NCI-H1048 (cell line): ENCODE measurements around the gene NKAIN2.

ENCODE experiments used
- DNase-seq: peaks from one replicate; lab custom pipeline; 2025; lab: John Stamatoyannopoulos, UW

Gene NKAIN2

DNA sequence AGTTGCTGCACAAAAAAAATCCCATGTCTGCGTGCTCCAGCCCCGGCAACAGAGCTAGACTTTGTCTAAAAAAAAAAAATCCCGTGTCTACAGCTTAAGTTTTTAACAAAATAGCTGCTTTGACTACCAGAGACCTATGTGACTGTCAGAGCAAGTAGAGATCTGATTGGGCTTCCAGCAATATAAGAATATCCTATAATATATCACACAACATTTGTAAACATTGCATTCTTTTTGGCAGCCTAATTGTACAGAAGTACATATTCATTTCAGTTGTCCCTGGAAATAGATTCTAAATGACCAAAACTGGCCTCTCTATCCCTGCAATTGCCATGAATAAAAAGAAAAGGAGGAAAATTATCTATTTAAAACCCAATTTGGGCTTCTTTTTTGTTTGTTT lies 1019.1 kb downstream of the NKAIN2 start:
- no peak for DNase-seq

DNA sequence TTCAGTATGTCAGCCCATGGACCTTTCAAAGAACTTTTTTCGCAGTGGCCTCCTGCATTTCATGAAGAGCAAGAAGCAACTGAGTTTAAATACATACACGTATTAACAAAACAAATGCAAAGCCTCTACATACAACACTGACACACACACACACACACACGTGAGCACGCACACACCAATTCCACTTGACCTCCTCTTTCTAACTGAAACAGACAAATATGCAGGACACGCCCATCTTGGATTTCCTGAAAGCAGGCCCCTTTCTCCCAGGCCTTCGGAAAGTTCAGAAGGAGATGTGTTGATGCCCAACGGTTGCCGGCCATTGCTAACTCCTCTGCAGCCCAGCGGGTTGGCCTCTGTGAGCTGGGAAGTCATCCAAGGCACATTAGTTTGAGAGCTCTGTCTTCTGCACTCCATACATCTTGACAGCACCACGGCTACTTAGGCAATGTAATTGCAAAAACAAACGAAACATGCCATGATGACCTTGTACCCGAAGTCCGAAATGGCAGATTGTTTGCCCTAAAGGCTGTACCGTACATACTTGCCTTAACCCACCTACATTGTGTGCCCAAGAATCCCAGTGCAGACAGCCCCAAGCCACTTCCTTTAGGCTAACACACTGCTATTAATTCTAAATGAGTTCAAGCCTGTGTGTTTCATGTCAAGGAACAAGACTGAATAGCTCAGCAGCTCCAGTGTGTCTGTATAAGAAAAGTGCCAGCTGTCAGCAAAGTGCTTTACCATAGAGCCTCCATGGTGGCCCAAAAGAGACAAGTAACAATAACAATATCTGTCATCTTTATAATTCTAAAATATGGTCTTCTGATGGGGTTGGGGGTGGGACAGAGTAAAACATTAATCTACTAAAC lies 1019.8 kb downstream of the NKAIN2 start:
- no peak for DNase-seq

DNA sequence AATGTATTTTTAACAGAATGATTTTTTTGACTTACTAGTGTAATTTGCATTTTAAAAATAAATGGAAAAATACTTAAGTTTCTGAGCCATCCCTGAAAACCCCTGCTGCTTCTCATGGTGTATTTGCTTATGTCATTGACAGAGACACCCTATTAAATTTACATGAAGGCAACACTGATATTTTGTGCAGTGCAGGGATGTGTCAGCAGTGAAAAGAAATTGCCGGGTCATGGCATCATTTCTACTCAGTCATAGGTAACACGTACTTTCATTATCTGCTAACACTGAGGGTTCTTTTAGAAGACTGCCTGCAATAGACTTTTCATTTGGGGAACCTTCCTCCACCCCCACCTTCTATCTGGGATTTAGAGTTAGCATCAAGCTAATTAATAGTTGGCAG lies 1021.9 kb downstream of the NKAIN2 start:
- no peak for DNase-seq

DNA sequence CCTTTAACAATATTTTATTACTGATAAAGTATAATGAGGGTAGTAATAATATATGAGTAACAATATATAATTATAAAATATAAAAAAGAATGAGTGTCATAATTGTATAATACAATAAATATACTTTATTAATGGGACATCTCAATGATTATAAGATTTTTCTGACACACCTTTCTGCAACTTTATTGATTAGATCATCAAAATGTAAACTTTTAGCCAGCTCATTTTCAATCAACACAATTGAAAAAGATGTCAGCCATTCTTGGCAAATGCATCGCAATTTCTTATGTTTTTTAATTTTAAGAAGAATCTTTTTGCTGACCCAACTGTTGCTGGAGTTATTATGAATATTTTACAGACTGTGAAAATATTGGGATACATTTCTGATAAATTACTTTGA lies 1026.2 kb downstream of the NKAIN2 start:
- no peak for DNase-seq

DNA sequence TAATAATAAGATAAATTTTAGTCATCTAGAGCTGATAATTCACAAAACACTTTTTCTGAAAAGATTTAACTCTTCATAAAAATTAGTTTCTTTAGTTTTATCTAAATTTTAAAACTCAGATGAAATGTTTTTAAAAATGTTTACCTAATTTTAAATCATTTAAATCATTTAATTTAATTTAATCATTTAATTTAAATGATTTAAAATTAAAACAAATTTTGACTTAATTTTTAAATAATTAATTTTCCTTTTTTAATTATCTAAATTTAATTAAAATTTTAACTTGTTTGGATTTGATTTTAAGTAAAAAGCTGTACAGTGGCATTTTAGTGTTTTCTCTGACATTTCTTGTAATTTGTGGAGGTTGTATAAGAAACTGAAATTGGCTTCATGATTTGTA lies 1026.8 kb downstream of the NKAIN2 start:
- no peak for DNase-seq

DNA sequence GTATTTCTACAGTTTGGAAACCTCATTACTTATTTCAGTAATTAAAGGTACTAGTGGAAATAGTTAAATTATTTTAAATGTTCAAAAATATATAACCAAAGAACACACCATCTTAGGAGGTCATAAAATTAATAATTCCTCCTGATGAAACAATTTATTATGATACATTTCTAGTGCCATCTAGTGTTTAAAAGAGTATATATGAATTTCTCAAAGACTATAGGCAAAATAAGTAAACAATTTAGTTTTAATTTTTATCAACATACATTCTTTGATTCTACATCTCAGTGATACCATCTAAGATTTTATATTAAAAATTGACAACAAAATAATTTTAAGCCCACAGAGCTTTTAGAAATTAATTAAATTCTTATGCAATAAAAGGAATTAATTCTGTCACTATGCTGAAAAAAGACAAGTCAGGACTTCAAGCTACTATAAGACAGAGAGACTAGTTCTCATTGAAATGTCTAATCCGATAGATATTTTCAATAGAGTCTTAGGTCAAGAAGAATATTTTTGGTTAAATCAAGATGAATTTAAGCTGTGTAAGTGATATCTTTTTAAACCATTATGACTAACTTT lies 1050.8 kb downstream of the NKAIN2 start:
- DNase-seq, result no peak

DNA sequence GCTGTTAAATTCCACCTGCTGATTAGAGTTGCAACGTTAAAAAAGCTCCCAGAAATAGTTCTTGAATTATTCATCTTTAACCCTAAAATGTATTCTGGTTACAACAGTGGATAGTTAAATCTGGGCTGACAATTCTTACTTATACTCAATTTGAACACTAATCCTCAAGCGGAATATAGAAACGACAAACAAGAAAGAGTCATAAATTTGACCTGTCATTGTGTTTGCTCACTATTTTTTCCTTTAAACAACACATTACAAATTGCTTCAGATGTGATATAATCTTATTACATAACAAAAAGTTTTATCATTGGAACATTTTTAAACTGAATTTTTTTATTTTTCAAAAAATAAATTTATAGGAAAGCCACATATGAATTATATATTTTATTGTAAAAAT lies 1054.1 kb downstream of the NKAIN2 start:
- no peak for DNase-seq

DNA sequence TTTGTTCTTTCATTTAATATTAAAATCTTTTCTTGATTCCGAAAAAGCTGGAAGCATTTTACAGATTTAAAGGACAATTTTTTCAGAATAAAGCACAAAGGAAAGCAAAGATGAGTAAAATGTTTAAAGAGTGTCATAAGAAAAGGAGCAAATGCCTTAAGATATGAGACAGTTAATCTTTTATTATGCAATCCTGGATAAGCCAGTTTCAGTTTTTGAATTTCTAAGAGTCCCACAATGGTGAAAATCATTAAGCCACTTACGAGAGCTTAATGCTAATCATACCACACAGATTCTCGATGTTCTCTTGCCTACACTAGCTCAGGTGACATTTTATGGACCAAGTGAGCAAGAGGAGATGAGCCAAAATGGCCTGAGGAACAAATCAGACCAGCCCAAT lies 1054.9 kb downstream of the NKAIN2 start:
- no peak for DNase-seq

DNA sequence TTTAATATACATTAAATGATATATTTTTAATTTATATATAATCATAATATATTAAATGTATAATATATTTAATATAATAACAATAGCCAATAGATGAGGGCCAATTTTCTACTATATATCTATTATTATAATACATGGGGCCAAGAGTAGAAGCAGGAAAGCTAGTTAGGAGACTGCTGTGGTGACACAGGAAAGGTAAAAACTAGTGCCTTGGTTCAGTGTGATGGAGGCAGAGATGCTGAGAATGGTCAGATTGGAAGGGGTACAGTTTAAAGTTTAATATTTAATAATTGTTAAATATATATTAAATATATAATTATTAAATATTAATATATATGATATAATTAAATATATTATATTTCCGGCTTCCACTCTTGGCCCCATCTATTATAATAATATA lies 1055.7 kb downstream of the NKAIN2 start:
- DNase-seq, result no peak

DNA sequence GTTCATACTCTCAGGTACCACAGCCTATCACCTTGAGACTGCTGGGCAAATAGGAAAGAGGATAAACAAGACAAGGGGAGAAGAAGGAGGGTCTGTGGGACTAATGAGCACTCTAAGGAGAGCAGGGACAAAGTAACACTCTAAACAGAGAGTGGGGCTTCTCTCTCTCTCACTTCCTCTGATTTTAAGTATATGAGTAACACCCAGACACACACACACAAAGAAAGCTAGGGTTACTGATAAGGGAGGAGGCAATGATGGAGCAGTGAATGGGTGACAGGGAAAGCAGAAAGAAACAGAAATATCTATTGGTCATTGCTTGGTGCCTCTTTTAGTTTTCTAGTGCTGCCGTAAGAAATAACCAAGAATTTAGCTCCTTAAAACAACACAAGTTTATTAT lies 1062.4 kb downstream of the NKAIN2 start:
- no peak for DNase-seq

DNA sequence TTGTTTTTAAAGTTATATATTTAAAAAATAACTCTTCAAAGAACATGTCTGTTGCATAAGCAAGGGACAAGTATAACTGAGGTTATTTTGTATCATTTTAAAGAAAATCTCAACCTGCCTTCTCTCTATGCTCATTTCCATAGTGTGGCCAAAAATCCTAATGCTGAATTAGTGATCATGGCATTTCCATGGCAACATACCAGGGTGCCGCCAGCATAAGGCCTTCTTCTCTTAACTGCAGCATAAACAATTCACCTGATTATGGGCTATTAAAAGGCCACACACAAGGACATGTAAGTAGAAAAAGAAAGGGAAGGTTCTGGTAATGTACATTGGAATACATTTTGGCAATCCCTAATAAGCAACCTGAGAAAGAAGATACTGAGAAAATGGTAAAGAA lies 1063.5 kb downstream of the NKAIN2 start:
- no peak for DNase-seq

DNA sequence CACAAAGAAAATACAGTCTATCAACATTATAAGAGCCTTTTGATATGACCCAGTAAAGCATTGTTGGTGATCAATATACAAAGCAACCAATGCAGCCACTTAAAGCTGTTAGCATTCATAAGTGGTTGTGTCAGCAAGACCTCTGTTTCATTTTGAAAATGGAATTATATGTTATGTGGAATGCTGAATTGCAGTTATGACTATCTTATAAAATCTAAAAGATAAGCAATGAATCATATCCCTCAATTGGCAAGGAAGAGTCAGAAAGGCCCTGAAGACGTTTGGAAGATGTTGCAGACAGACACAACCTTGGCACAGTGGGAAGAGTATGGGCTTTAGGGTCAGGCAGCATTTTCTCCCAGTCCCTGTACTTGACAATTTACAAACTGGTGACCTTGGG lies 1064.8 kb downstream of the NKAIN2 start:
- no peak for DNase-seq

DNA sequence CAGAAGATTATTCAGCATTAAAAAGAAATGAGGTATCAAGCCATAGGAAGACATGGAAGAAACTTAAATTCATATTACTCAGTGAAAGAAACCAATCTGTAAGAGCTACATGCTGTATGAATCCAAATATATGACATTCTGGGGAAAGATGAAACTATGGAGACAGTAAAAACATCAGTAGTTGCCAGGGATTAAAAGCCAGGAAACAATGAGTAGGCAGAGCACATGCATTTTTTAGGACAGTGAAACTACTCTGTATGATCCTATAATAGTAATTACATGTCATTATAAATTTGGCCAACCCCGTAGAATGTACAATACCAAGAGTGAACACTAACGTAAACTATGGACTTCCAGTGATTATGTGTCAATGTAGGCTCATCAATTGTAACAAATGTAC lies 1065.8 kb downstream of the NKAIN2 start:
- no peak for DNase-seq

DNA sequence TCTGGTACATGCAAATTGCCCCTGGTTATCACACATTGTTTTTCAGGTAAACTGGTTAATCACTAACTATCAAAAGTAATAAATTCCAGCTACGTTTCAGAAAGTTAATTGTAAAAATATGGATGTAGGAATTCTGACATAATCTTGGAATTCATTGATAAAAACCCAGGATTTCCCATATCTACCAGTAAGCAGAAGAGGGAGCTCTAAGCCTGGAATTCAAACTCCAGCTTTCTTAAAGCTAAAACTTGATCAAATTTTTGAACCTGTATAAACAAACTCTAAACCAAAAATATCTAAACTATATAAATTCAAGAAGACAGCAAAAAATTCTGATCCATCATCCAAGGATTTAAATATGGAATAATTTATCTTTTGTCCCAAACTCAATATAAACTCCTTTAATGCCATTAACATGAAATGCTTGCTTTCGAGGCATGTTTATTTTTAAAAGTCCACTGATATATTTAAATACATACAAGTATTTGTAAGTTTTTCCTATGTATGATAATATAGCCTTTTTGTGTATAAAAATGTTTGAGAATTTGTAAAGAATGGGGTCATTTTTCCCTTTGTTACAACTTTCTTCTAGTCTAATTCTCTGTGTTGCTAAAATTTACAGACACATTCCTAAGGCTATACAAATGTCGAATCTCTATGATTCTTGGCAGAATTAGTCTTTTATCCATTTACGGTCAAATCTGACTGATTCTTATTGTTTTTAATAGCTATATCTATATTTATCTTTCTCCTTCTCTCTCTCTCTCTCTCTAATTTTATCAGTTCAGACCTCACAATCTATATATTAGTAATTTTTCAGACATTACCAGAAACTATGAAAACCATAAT lies 1067.2 kb downstream of the NKAIN2 start:
- DNase-seq, result no peak

DNA sequence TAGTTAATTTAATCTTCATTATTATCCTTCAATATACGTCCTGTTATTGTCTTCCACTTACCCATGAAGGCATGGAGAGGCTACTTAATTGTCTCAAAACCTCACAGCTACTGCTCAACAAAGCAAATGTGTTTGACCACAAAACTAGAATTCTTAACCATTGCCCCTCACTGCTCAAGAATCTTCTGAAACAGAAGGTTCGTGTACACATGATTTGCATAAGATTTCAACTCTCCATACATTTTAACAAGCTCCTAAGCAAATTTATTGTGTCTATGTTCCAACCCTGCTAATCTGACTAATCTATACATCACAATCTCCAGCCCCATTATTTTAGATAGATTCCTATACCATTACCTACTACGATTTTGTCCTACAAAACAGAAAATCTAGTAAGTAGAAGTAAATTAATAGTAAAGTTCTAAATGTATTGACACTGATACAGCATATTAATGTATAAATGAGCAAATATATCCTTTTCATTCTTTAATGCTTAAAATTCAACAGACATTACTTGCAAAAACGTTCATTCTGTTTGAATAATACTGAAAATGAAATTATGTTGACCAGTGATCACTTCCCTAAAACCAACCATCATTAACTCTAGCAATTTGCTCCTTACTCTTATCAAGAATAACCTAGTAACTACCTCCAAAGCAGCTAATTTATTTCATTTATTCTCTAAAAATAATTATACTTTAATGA lies 1068.8 kb downstream of the NKAIN2 start:
- no peak for DNase-seq

DNA sequence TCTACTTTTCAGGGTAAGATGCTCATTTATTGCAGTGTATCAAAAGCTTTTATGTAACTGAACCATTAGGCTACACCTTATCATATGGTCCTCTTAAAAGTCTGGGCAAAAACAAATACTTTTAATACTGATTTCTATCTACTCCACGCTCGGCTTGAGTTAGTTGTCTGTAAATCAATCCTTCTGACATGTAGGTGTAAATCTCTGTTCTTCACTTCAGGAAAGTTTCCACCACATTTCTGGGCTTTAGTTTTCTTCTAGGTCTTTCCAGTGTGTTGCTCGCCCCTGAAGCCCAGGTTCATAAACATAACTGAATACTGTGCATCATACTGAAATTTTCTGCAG lies 1069.4 kb downstream of the NKAIN2 start:
- DNase-seq, result no peak
